Right renal cortex interstitium (tissue), 3 donors: ENCODE measurements around the gene MRPS9. TPM values are rescaled to one million over a fixed set of nuclear protein-coding genes. Genes with fewer than 3 reads are reported as not detected.

Experiments used
- DNase-seq, 3 donors: peaks; one replicate each; pipeline ENCODE4 v3.0.0-alpha.2; 2013; ENCODE audit warnings: low read depth in 3 of 3, low spot score in 2 of 3
- polyA plus RNA-seq, 3 donors: library from polyadenylated mRNA; unstranded; fragments of 120-200 nt; gene quantifications; one replicate each; pipeline ENCODE4 v1.2.1, GENCODE V29; 2013; ENCODE audit not compliant: insufficient read length in 3 of 3

Gene MRPS9
- 10 to 100 TPM; 60.9 to 61.9 (median 61.1) TPM for polyA plus RNA-seq

DNA sequence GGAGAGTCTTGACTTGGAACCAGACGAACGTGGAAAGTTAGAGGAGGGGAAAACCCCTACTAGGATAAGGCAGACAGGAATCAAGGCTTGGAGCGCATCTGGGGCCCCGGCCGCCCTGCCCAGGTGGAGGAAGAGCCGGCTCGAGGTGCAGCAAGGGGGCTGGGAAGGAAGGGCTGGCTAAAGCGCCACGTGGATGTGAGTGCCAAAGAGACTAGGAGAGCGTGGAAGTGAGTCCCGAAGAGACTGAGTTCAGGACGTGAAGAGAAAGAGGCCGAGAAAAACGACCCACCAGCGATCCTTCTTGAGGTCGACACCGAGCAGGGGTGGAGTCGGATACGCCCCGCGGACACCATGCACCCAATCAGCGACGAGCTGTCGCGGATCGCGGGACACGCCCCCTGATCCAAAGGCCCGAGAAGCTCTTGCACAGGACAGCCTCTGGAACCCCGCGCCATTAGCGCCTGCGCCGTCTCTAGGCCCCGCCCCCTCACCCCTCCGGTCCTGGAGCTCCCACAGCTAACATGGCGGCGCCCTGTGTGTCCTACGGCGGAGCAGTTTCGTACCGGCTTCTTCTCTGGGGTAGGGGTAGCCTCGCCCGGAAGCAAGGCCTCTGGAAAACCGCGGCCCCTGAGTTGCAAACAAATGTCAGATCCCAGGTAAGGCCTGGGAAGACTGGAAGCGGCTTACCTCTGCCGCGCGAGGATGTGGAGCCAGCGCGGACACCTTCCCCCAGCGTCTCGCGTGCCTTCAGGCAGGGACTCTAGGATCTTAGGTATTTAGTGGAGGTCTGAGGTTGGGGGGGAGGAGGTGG is at the start of gene MRPS9:
TSS of gene MRPS9 (plus strand) at position 498 of the 811 bp plus-strand sequence. CDS start at position 522, 24 bp downstream.
- DNase-seq, result peak; percentile 88 to 94 (median 91)

DNA sequence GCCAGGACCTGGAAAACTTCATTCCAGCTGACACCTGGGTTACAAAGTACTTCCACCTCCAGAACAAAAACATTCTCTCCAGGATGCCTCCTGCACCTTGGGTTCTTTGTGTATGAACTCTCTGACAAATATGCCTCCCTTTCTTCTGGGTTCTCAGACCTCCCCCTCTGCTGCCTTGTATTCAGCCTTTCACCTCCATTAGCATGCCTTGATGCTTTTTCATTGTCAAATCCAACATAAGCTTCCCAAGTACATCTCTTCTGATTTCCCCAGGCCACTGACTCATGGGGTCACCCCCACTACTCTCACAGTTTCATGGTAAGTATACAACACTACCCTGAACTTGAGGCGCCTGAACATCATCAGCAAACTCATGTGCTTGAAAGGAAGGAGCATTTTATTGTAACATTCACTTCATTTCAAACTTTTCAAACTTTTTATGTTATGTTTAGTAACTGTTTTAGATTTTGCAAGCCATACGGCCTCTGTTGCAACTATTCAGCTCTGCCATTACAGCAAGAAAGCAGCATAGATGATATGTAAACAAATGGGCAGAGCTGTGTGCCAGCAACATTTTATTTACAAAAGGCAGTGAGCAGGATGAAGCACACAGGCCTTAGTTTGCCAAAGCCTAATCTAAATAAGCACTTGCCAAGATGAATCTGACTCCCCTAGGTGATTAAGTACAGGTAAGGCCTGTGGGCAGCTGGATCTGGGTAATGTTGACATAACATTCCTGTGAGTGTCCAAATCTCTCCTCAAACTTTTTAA is 32.5 kb upstream of the MRPS9 start:
- DNase-seq, result no peak

DNA sequence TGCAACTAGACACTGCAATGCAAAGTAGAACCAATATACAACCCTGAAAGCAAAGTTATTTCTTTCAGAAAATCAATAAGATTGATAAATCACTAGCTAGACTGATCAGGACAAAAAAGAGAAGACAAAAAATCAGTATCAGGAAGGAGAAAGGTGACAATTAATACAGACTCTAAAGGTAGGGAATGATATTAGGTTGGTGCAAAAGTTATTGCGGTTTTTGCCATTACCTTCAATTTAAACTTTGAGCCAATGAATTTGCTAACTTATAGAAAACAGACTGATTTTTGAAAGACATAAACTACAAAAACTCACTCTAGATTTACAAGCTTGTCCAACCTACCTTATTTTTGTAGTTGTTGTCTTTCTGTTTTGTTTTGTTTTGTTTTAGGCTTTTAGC is 30.5 kb upstream of the MRPS9 start:
- no peak for DNase-seq

DNA sequence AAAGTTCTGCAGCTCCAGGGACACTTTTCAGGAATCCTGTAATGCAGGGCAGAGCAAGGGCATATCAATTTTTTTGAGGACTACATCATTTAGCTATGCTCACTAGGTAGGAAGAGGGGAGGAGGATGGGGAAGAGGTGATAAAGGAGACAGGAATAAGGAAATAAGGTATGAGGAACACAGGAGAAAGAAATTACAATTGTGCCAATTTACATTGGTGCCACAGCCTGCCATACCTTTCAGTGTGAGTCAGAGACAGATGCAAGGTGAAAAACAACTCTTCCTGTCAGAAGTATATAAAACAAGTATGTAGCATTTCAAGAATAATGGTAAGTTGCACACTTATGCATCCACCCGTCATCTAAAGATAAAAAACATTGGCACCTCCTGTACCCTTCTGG is 5.4 kb upstream of the MRPS9 start:
- DNase-seq, result no peak

DNA sequence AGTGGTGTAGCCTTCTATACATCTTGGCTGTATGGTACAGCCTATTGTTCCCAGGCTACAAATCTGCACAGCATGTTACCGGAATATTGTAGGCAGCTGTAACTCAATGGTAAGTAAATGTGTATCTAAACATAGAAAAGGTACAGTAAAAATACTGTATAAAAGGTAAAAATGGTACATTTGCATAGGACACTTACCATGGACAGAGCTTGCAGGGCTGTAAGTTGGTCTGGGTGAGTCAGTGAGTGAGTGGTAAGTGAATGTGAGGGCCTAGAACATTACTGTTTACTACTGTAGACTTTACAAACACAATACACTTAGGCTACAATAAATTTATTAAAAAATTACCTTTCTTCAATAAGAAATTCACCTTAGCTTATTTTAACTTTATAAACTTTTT is 3.7 kb upstream of the MRPS9 start:
- no peak for DNase-seq

DNA sequence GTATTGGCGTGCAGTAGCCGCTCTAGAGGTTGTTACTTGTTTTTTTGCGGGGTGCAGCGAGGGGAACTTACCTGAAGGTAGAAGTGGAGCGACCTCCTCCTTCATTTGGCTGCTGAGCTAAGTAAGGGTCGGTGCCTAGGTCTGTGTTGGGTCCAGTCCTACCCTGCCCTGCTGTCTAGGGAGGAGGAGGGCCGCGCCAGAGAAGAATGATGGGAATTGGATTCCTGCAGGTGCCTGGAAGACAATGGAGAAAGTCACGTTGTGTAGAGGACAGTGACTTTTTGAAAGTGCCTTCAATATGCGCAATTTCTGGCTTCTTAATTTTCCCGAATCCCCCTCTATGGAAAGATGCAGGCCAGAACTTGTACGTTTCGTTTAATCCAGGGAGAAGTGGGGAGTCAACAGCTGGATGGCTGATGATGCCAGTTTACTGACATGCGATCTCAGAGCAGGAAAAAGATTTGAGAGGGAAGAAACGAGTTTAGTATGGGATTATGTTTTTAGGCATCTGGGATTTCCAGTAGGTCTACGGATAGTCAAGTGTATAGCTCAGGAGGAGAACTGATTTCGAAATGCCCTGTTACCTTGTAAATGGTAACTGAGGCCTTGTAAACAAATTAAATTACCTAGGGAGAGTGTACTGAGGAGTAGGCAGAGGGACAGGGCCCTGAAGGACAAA is 653 bp downstream of the MRPS9 start:
- DNase-seq, result peak in 2 of 3 donors; percentile 5 to 14

DNA sequence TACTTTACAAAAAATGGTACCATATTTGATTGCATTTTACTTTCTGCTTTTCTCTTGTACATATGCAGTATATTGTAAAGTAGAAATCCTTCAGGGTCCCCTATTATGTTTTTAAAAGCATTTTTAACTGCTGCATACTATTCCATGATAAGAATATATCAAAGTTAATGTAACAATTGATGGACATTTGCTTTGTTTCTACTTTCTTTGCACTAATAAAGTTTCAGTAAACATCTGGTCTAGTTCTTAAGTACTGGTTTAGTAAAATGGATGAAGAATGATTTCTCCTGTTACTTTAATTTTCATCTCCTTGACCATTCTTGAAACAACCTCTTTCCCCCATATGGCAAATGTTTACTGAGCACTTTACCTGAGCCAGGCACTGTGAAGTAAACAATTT is 1.7 kb downstream of the MRPS9 start:
- no peak for DNase-seq

DNA sequence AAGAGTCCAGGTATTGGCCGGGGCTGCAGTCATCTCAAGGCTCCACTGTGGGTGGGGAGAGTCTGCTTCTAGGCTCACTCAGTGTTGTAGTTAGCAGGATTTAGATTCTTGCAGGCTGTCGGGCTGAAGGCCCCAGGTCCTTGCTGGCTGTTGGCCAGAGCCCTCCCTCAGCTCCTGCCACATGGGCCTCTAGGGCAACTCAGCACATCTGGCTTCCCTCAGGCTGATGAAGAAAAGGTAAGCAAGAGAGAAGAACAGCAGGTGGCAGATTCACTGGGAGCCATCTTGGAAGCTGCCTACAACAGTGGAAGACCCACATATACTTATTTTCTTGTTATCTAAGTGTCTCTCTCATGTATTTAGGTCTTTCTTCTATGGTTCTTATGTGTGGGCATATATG is 4.3 kb downstream of the MRPS9 start:
- no peak for DNase-seq

DNA sequence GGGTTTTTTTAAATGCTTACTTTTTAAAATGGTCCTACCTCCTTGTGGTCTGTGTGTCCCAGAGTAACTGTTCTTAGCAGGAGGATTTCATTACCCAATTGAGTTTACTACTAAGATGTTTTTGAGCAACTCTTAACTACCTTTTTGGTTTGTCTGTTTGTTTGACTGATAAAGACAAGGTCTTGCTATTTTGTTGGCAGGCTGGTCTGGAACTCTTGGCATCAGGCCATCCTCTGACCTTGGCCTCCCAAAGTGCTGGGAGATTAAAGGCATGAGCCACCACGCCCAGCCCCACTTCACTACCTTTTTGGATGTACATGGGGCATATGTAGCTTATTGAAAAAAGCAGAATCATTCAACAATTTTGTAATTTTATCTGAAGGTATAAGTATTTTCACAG is 14.9 kb downstream of the MRPS9 start:
- no peak for DNase-seq

DNA sequence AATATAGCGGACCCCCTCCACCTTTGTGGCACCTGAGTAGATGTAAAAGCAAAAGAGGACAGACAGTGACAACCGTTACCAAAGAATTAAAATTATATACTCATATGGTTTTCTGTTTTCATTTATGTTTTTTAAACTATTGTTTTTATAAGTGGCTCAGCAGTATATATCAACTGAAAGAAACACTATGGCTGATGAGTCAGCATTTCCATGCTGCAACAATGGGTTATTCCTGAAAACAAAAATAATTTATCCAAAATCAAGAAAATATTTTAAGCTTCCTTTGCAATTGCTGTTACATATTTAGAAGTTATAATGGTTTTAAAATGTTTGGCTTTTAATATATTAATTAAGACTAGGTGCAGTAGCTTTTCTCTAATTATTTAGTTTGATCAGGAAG is 17.7 kb downstream of the MRPS9 start:
- DNase-seq, result no peak

DNA sequence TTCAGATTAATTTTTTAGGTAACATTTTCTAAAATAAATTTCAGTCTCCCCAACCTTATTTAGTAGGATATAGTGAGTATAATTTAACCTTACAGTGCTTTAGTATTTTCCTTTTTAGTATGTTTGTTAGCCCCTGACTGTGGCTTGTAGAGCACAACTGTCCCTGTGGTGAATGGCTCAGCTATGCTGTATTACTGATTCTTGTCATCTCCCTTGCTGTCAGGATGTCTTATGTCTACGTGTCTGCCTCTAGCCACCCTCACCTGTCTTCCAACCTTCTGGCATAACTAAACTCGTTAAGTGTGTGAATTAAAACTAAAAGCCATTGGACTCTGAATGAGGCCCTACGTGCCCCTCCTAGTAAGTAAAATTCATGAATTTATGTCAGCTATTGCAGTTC is 18.4 kb downstream of the MRPS9 start:
- DNase-seq, result no peak

DNA sequence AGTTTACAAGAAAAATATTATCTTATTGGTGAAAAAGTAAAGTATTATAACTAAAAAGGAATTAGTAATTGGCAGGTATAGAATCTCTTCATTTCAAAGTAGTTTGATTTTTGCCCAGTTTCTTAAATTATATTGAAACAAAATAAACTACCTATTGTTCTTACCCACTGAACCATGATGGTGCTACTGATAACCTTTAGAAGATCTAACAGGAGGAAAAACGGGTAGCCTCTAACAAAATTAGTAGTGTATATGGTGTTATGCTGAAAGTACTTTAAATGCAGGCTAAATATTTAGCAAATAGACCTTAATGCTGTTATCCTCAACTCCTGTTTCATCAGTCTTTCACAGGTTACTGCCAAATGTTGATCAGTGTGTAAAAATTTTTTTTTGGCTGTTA is 19.1 kb downstream of the MRPS9 start:
- DNase-seq, result no peak

DNA sequence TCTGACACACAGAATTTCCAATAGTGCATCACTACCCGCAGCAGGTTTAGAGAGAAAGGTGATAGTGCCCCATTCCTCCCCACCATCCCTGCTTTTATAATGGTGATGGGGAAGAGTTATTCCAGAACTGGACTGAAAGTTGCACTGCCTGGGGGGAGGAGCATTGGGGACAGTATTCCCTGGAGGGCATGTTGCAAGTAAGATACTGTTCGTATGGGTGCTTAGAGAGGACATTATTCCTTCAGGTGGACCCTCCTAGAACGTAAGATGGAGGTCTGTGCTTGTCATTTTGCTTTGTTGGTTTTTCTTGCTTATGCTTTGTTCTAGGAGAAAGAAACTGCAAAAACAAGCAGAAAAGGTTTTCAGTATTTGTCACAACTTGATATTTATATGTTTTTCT is 23.7 kb downstream of the MRPS9 start:
- no peak for DNase-seq

DNA sequence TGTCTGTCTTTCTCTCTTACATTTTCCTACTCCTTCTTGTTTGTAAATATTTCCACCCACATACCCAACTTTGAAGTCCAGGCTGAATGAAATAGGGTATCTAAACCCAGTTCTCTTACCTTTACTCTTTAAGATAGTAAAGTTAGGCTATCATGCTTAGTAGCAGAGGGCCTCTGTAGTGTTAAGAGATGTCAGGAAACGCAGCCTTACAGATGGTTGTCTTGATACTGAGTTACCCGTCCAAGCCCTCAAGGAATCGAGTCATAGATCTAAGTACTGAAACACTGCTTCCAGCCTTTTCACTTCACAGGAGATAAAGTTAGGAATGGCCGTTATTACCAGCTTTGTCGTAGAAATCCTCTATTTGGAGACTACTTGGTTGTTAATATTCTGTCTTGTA is 24.3 kb downstream of the MRPS9 start:
- no peak for DNase-seq

DNA sequence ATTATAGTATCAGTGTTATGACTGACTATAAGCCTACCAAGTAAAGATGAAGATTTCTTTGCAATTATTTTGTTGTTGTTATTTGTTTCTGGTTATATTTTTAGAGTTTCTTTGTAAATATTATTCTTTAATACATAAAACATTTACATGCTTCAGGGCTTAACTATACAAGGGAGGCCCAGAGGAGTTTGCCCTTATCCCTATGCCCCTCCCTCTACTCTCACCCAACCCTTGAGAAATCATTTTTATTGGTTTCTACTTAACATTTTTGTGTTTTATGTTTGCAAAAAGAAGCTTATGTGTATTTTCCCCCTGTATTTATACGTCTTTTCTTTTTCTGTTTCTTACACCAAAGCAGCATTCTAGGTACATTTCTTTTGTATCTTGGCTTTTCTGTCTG is 30.5 kb downstream of the MRPS9 start:
- no peak for DNase-seq

DNA sequence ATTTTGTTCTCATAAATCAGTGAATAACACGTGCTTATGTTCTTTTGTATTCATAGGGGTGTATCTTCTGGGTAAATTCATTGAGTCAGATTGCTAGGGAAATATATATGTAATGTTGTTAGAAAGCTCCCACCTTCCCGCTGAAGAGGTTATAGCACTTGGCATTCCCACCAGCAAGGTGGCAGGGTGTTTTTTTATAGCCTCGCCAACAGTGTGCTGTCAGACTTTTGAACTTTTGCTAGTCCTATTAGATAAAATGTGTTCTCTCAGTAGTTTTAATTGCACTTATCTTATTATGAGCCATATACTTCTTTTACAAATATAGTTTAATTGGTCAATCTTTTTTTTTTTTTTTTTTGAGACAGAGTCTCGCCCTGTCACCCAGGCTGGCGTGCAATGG is 31.0 kb downstream of the MRPS9 start:
- no peak for DNase-seq

DNA sequence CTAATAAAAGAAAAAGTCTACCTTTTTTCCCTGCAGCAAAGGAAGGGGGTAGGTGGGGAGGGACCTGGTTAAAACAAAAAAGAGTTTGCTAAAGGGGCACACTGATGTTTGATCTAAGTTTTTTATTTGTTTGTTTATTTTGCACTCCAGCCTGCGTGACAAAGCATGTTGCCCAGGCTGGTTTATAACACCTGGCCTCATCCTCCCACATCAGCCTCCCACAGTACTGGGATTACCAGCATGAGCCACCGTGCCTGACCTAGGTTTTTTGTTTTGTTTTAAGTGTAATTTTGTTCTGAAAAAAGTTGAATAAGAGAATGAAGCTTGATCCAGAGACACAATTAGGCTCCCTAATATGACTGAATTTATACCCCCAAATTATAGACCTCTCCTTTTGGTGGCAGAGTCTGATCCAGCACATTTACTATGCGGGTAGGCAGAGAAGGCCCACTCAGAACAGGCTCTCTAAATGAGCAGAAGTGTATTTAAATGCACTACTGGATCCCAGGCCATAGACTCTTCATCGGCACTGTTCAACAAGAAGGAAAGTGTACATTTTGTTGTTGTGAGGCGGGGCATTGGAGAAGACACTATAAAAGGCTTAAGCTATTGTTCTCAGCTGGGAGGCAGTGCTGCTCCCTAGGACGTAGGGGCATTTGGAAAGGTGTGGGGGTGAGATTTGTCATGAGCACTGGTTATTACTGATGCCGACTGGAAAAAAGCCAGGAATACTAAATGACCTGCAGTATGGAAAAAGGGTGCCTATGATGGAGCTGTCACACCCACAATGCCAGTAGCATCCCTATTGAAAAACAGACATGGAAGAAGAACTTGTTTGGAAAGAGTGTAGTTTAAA is 32.4 kb downstream of the MRPS9 start:
- DNase-seq, result no peak

DNA sequence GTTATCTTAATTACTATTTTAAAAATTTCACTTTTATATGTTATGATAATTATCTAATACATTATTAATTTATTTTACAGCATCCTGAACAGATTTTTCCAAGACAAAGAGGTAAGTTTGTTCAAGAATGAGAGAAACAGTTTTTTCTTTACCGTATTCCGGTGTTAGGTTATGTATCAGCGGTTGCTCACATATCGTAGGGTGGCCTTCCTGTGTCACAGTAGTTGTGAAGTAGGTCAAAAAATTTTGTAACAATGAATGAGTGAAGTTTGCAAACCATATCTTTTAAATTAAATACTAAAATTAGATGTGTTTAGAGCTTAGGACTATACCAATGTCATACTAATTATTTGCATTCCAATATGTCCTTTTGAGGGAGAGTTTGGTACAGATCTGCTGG is 33.5 kb downstream of the MRPS9 start:
- no peak for DNase-seq

DNA sequence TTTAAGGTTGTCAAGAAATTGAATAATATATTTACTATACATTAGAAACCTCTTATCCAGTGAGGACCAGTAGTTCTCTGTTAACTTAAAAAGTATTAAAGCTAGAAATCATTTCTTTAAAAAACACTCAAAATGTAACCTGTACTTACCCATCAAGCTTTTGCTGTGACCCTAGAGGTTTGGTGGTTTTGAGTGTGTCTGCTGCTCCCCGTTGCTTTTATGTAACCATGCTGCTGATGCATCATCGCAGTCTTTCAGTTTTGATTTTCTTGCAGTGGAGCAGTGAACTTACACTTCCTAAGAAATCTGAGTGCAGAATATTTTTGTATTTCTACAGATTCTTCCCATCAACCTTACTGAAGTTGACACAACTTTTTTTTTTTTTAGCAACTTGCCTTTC is 34.2 kb downstream of the MRPS9 start:
- DNase-seq, result no peak

DNA sequence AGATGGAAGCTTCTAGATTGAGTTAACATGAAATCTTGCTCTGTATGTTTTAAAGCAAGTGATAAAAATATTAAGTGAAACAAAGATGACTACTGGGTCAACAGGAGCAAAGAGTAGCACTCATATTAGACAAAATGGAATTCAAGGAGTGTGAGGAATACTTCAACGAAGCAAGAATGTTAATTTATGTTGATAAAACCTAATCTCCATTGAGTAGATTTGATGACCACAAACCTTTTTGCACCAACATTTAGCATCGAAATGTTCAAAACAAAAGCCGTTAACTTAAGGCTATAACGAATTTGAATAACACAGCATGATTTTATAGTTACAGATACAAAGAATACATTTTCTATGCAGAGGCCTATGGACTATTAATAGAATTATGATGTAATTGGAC is 35.7 kb downstream of the MRPS9 start:
- DNase-seq, result no peak

DNA sequence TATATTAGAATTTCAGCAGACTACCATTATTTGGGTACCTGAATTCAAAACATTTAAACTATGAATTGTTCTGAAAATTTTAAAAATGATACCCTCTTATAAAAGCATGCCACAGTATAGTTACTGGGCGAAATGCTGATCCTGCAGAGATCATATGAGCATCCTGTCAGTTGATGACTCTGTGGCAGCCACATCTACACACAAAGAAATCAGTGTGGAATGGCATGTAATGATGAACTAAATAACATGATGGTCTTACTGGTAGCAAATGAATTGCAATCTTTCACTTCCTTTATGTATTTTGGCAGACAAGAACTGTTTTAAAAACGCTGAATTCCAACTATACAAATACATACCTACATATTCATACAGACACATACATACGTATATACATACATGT is 38.3 kb downstream of the MRPS9 start:
- no peak for DNase-seq
